A172 (cell line): ENCODE data around the gene ZBTB17. TPM values are rescaled to one million over a fixed set of nuclear protein-coding genes. Genes with fewer than 3 reads are reported as not detected.
"Not testable (repeated sequence)": the region's sequence is repeated elsewhere in the genome, so short reads cannot be mapped to it uniquely, and the experiment has no call there.

Experiments
- DNase-seq: peaks from one replicate; pipeline ENCODE4 v3.0.0-alpha.2; 2015; ENCODE audit warnings: low spot score
- total RNA-seq: library from RNA; depleted of rRNA; stranded (reverse); fragments of >200 nt; shearing (Covaris generic); gene quantifications from 2 replicates; pipeline ENCODE4 v1.2.3, GENCODE V29; 2014; rRNA removed

ZBTB17 gene
- total RNA-seq: 23.8 and 25.1 TPM in 2 replicates

GRCh38 chr1:15975805-15976680, at the start of gene ZBTB17:
TSS of gene ZBTB17 (minus strand) at chr1:15976101. CDS start at chr1:15948495, 27,606 bp downstream.
- peak; percentile 82 for DNase-seq

- DNase-seq: no peak
Observed at GRCh38 chr1:16023050-16023653, 47.3 kb upstream of the ZBTB17 start.

GRCh38 chr1:16022393-16022792, 46.5 kb upstream of the ZBTB17 start:
- DNase-seq: no peak

GRCh38 chr1:16021681-16022080, 45.8 kb upstream of the ZBTB17 start, which contains the start of gene CLCNKA:
TSS of gene CLCNKA (plus strand) at chr1:16022036. CDS start at chr1:16022620, 584 bp downstream.
- no peak for DNase-seq

- not testable (repeated sequence) for DNase-seq
Observed at GRCh38 chr1:16020878-16021277, 45.0 kb upstream of the ZBTB17 start.

GRCh38 chr1:16020325-16020724, 44.4 kb upstream of the ZBTB17 start:
- DNase-seq: no peak

GRCh38 chr1:16019644-16020277, 43.9 kb upstream of the ZBTB17 start:
- DNase-seq: peak; percentile 16

- DNase-seq: no peak
Observed at GRCh38 chr1:16018749-16019643, 43.1 kb upstream of the ZBTB17 start.

GRCh38 chr1:16018308-16018707, 42.4 kb upstream of the ZBTB17 start:
- no peak for DNase-seq

GRCh38 chr1:16017461-16018303, 41.8 kb upstream of the ZBTB17 start, which contains the start of gene HSPB7:
TSS of gene HSPB7 (minus strand) at chr1:16018043. CDS start at chr1:16017963, 80 bp downstream.
- DNase-seq: no peak

- no peak for DNase-seq
Observed at GRCh38 chr1:16017076-16017460, 41.2 kb upstream of the ZBTB17 start.

GRCh38 chr1:16015960-16016901, 40.3 kb upstream of the ZBTB17 start:
- peak; percentile 36 for DNase-seq

- no peak for DNase-seq
Observed at GRCh38 chr1:16015491-16015890, 39.6 kb upstream of the ZBTB17 start.

- DNase-seq: no peak
Observed at GRCh38 chr1:16014509-16015482, 38.9 kb upstream of the ZBTB17 start.

GRCh38 chr1:16013908-16014258, 38.0 kb upstream of the ZBTB17 start:
- DNase-seq: no peak

GRCh38 chr1:16013220-16013907, 37.5 kb upstream of the ZBTB17 start:
- peak; percentile 66 for DNase-seq

- peak; percentile 55 for DNase-seq
Observed at GRCh38 chr1:16012590-16013219, 36.8 kb upstream of the ZBTB17 start.
